ENCODE data around the gene INTS2. TPM values are rescaled to one million over a fixed set of nuclear protein-coding genes. Genes with fewer than 3 reads are reported as not detected.

INTS2 gene
- total RNA-seq, 4 donors from 2014 or later, result 6.7 to 13.2 (median 10.2) TPM

DNA sequence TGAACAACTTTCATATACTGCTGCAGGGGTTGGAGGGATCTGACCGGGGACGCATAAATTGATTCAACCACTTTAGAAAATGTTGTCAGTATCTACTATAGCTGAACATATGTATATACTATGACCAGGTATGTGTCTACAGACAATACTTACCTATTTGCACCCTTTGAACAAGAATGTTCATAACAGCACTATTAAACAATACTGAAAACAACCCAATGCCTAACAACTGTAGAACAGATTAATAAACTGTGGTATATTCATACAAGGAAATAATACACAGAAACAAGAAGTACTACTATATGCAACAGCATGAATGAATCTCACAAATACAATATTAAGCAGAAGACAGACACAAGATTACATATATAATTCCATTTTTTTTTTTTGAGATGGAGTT, 74.9 kb downstream of the INTS2 start:
- no peaks in the 10 kb centered on the region for H3K27me3 ChIP-seq
- DNase-seq, result no peak
- H3K27ac ChIP-seq, result no peak overlapping the region
- H3K9me3 ChIP-seq, result no peaks in the 10 kb centered on the region
- H3K4me1 ChIP-seq, result no peaks in the 10 kb centered on the region
- no peaks in the 10 kb centered on the region for H3K36me3 ChIP-seq
- TF ChIP-seq, protein P1, sequence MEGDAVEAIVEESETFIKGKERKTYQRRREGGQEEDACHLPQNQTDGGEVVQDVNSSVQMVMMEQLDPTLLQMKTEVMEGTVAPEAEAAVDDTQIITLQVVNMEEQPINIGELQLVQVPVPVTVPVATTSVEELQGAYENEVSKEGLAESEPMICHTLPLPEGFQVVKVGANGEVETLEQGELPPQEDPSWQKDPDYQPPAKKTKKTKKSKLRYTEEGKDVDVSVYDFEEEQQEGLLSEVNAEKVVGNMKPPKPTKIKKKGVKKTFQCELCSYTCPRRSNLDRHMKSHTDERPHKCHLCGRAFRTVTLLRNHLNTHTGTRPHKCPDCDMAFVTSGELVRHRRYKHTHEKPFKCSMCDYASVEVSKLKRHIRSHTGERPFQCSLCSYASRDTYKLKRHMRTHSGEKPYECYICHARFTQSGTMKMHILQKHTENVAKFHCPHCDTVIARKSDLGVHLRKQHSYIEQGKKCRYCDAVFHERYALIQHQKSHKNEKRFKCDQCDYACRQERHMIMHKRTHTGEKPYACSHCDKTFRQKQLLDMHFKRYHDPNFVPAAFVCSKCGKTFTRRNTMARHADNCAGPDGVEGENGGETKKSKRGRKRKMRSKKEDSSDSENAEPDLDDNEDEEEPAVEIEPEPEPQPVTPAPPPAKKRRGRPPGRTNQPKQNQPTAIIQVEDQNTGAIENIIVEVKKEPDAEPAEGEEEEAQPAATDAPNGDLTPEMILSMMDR (IDR thresholded peaks at IDR 0.05), result no peak
- no peak for TF ChIP-seq POLR2A (IDR thresholded peaks at IDR 0.05)
- no peak overlapping the region for H3K4me3 ChIP-seq

DNA sequence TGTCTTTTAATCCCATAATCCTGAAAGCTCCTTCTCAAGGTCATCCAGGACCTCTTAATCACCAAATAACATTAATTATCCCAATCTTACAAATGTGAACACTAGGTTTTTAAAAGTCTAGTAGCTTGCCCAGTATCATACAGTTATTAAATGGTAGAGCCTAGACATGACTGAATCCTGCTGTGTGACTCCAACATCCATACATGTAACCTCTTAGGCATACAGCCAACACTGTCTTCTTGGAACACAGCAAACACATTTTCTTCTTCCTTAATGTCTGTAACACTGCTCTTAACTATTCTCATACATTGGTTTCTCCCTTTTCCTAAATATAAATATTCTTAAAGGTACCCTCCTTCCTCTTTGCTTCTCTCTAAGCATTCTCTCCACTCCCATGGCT, 78.1 kb downstream of the INTS2 start:
- H3K4me3 ChIP-seq, result no peak overlapping the region
- peaks cover 0 to 3% (median 0%) of the 10 kb centered on the region in 4 donors for H3K9me3 ChIP-seq
- H3K27me3 ChIP-seq, result no peaks in the 10 kb centered on the region
- H3K4me1 ChIP-seq, result no peaks in the 10 kb centered on the region
- H3K27ac ChIP-seq, result no peak overlapping the region
- no peak for TF ChIP-seq POLR2A (IDR thresholded peaks at IDR 0.05)
- TF ChIP-seq, protein P1 (IDR thresholded peaks at IDR 0.05), result no peak
- H3K36me3 ChIP-seq, result no peaks in the 10 kb centered on the region
- DNase-seq, result no peak

DNA sequence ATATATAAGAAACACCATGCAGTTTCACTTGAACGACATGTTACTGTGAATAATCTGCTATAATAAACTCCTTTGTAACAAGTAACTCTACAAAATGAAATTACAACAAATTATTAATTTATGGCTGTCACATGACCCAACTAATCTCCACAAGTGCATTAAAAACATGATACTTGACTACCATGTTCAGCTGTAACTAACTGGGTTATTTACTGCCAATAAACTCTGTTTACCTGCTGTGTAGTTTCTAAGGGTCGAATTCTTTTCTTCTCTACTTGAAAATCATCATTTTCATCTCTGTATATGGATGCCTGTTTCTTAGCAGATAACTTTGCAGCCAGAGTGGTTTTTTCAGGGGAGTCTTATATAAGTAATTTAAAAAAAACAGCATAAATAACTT, 78.9 kb downstream of the INTS2 start:
- no peak overlapping the region for H3K27ac ChIP-seq
- no peak for TF ChIP-seq POLR2A (IDR thresholded peaks at IDR 0.05)
- TF ChIP-seq, protein P1 (IDR thresholded peaks at IDR 0.05), result no peak
- peaks cover 0 to 3% (median 0%) of the 10 kb centered on the region in 4 donors for H3K9me3 ChIP-seq
- no peaks in the 10 kb centered on the region for H3K4me1 ChIP-seq
- no peak for DNase-seq
- no peak overlapping the region for H3K4me3 ChIP-seq
- no peaks in the 10 kb centered on the region for H3K36me3 ChIP-seq
- no peaks in the 10 kb centered on the region for H3K27me3 ChIP-seq

DNA sequence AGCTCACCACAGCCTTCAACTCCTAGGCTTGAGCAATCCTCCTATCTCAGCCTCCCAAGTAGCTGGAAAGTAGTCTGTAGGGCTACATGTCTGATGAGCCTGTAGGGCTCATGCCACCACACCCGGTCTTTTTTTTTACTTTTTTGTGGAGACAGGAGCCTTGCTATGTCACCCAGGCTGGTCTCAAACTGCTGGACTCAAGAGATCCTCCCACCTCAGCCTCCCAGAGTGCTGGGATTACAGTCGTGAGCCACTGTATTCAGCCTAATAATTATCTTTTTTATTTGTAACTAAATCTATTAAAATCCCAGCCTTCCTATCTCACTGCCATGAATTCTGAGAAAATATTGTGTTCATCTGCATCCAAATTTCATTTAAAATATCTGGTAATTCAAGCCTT, 79.5 kb downstream of the INTS2 start:
- H3K9me3 ChIP-seq, result peaks cover 0 to 3% (median 0%) of the 10 kb centered on the region in 4 donors
- H3K27ac ChIP-seq, result no peak overlapping the region
- TF ChIP-seq, protein P1 (IDR thresholded peaks at IDR 0.05), result no peak
- TF ChIP-seq POLR2A (IDR thresholded peaks at IDR 0.05), result no peak
- H3K4me1 ChIP-seq, result no peaks in the 10 kb centered on the region
- no peak overlapping the region for H3K4me3 ChIP-seq
- no peaks in the 10 kb centered on the region for H3K36me3 ChIP-seq
- no peak for DNase-seq
- no peaks in the 10 kb centered on the region for H3K27me3 ChIP-seq

DNA sequence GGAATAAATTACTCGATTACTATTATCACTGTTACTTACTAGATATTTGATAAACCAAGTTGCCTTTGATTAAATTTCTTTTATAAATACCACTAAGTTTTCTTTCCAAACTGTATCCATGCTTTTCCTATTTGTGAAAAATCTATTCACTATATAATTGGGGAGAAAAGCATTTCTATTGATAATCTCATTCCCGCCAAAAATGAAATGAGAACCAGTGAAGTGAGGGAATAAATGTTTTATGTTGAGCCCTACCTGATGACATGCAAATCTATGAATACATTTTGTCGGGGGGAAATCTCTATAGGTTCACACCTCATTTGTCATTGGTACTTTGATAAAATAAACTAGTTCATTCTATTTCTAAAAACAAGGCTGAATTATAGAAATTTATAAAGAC, 80.1 kb downstream of the INTS2 start:
- Histone ChIP-seq H3K4me1 (no peaks in the 10 kb centered on the region), H3K9me3 (peaks cover 0 to 3% (median 0%) of the 10 kb centered on the region in 4 donors)
- DNase-seq, result no peak

More for the DNA sequence above, 80.1 kb downstream of the INTS2 start:
- TF ChIP-seq, protein P1 (IDR thresholded peaks at IDR 0.05), result no peak
- TF ChIP-seq POLR2A (IDR thresholded peaks at IDR 0.05), result no peak
- Histone ChIP-seq H3K4me3 (no peak overlapping the region), H3K27me3 (no peaks in the 10 kb centered on the region), H3K27ac (no peak overlapping the region), H3K36me3 (no peaks in the 10 kb centered on the region)

Measured in Peyer's patch (tissue), 4 donors.